Spleen (tissue), 11 donors: ENCODE measurements around the gene SLC22A3. TPM values are rescaled to one million over a fixed set of nuclear protein-coding genes. Genes with fewer than 3 reads are reported as not detected.

Experiments
- DNase-seq: peaks from one replicate; pipeline ENCODE4 v3.0.0-alpha.2; 2020
- H3K27ac ChIP-seq, 8 donors: fragments of 200-600 bp; sonication (generic) in 7 of 8; 1 replicate in 4 of 8; 2 replicates in 4 of 8; pipeline versions ENCODE4 v1.5.0 to v1.8.0; 2016 to 2021; ENCODE audit warnings: inconsistent platforms in 4 of 8, mild to moderate bottlenecking in 4 of 8, moderate library complexity in 1 of 8
- H3K27me3 ChIP-seq, 7 donors: fragments of 200-600 bp; sonication (generic) in 6 of 7; replicated peaks in 1 of 7; 1 replicate in 4 of 7; 2 replicates in 3 of 7; pipeline versions ENCODE4 v1.5.0 to v1.8.0; 2016 to 2021; ENCODE audit warnings: inconsistent platforms in 3 of 7, mild to moderate bottlenecking in 1 of 7
- H3K36me3 ChIP-seq, 6 donors: fragments of 200-600 bp; sonication (generic) in 5 of 6; 1 replicate in 4 of 6; 2 replicates in 2 of 6; pipeline versions ENCODE4 v1.5.0 to v1.8.0; 2016 to 2021; ENCODE audit warnings: inconsistent platforms in 2 of 6
- H3K4me1 ChIP-seq, 6 donors: fragments of 200-600 bp; sonication (generic) in 5 of 6; 1 replicate in 3 of 6; 2 replicates in 3 of 6; pipeline versions ENCODE4 v1.5.0 to v1.8.0; 2016 to 2021; ENCODE audit warnings: inconsistent platforms in 3 of 6
- H3K4me3 ChIP-seq, 8 donors: fragments of 200-600 bp; sonication (generic) in 7 of 8; 1 replicate in 4 of 8; 2 replicates in 4 of 8; pipeline versions ENCODE4 v1.5.0 to v1.8.0; 2016 to 2021; ENCODE audit warnings: inconsistent platforms in 4 of 8, mild to moderate bottlenecking in 4 of 8, moderate library complexity in 2 of 8
- H3K9me3 ChIP-seq, 8 donors: fragments of 200-600 bp; sonication (generic) in 7 of 8; 1 replicate in 4 of 8; 2 replicates in 4 of 8; pipeline versions ENCODE4 v1.5.0 to v1.8.0; 2016 to 2021; ENCODE audit warnings: inconsistent platforms in 4 of 8
- CTCF ChIP-seq, 11 experiments: fragments of 200-600 bp in 7 of 11; fragments of 450-650 bp in 4 of 11; sonication (generic) in 4 of 11; IDR thresholded peaks in 8 of 11; conservative IDR thresholded peaks in 3 of 11; 1 replicate in 7 of 11; 2 replicates in 4 of 11; pipeline versions ENCODE4 v1.4.0 to v1.8.0; 2016 to 2021; ENCODE audit warnings: antibody characterized with exemption in 11 of 11, inconsistent platforms in 4 of 11, mild to moderate bottlenecking in 1 of 11
- POLR2A ChIP-seq, 3 donors: fragments of 450-650 bp; IDR thresholded peaks; one replicate each; pipeline ENCODE4 v1.5.1; 2017; ENCODE audit warnings: antibody characterized with exemption in 3 of 3, mild to moderate bottlenecking in 1 of 3
- POLR2AphosphoS5 ChIP-seq, 3 donors: sonication (generic); formaldehyde crosslinking; IDR thresholded peaks; one replicate each; pipeline ENCODE4 v1.5.1; 2017; ENCODE audit warnings: antibody characterized with exemption in 3 of 3
- WGBS, 5 donors: extraction: QIAGEN DNeasy Blood & Tissue Kit in 3 of 5; methylation state at CpG; one replicate each; pipeline versions ENCODE4 v1.1.5 to v1.1.7; 2013 to 2018; 5-methylcytosine and 5-hydroxymethylcytosine counted together
- intact Hi-C: fragments of 100-400 bp; cut with DNase I; formaldehyde crosslinking; loops from one replicate; pipeline ENCODE4 v1.15.0; 2023; ENCODE audit warnings: low total_unique reads
- polyA plus RNA-seq, 3 donors: library from polyadenylated mRNA; stranded (reverse); fragments of 200-250 nt; gene quantifications; one replicate each; pipeline ENCODE4 v1.2.1, GENCODE V29; 2013
- total RNA-seq, 7 donors: library from RNA; depleted of rRNA in 3 of 7; stranded (reverse); fragments of >200 nt in 3 of 7; fragmentation: NEBNext Ultra II Directional in 4 of 7; extraction: Animal tissue kit (Norgen Biotek cat#: 25700) in 4 of 7; gene quantifications; one replicate each; pipeline versions ENCODE4 v1.1.0 to v1.2.1, GENCODE V29; 2016 to 2021
- donor health status: healthy with polysubstance abuse.
- donor health status: DM: no; HTN: no; CAD: no; lungs with moderate emphysema.
- donor health status: DM: no; HTN: no; CAD: no.
- donor health status: Bipolar disorder and iron deficiency.
- donor health status: healthy.
- donor health status: DM: no; HTN: no; CAD: no.
- donor health status: DM: yes; HTN: yes; CAD: no.

The SLC22A3 gene
- total and polyA plus RNA-seq, 10 donors, result 0.70 to 2.2 (median 1.7) TPM

GRCh38 chr6:160395187-160395586 lies 47.0 kb downstream of the SLC22A3 start:
- Histone ChIP-seq H3K9me3 (peaks cover 0 to 3% (median 0%) of the 10 kb centered on the region in 8 donors), H3K4me3 (no peak overlapping the region), H3K4me1 (peaks cover 0 to 6% (median 0%) of the 10 kb centered on the region in 6 donors), H3K27me3 (peaks cover 0 to 3% (median 0%) of the 10 kb centered on the region in 7 donors), H3K36me3 (no peaks in the 10 kb centered on the region), H3K27ac (no peak overlapping the region)
- TF ChIP-seq POLR2AphosphoS5 (IDR thresholded peaks at IDR 0.05) (no peak), POLR2A (IDR thresholded peaks at IDR 0.05) (no peak), CTCF (IDR thresholded peaks at IDR 0.05 in 8 of 11, conservative IDR thresholded peaks at IDR 0.05 in 3 of 11) (no peak)
- intact Hi-C loops, result no loop called here
- 89 to 95% (median 92%) methylated on average over 3 of the region's 3 CpGs for WGBS, 5 donors
- no peak for DNase-seq

- peaks cover 0 to 3% (median 0%) of the 10 kb centered on the region in 8 donors for H3K9me3 ChIP-seq
- no peaks in the 10 kb centered on the region for H3K36me3 ChIP-seq
- no peak for TF ChIP-seq POLR2A (IDR thresholded peaks at IDR 0.05)
- WGBS, 5 donors, result 92 to 98% (median 93%) methylated on average over 1 of the region's 1 CpG
- peaks cover 0 to 3% (median 0%) of the 10 kb centered on the region in 7 donors for H3K27me3 ChIP-seq
- no peak for DNase-seq
- H3K4me1 ChIP-seq, result peaks cover 0 to 6% (median 0%) of the 10 kb centered on the region in 6 donors
- intact Hi-C loops, result no loop called here
- no peak overlapping the region for H3K4me3 ChIP-seq
- no peak overlapping the region for H3K27ac ChIP-seq
These were observed 48.1 kb downstream of the SLC22A3 start for GRCh38 chr6:160396292-160396691.

GRCh38 chr6:160398674-160399271 lies 50.6 kb downstream of the SLC22A3 start:
- no peak overlapping the region for H3K27ac ChIP-seq
- no peak overlapping the region for H3K4me3 ChIP-seq
- WGBS, 5 donors, result 62 to 81% (median 63%) methylated on average over 3 of the region's 3 CpGs
- DNase-seq, result no peak
- no peaks in the 10 kb centered on the region for H3K36me3 ChIP-seq
- H3K4me1 ChIP-seq, result peaks cover 0 to 6% (median 0%) of the 10 kb centered on the region in 6 donors
- H3K27me3 ChIP-seq, result peaks cover 0 to 3% (median 0%) of the 10 kb centered on the region in 7 donors
- intact Hi-C loops, result no loop called here
- no peaks in the 10 kb centered on the region for H3K9me3 ChIP-seq
- TF ChIP-seq CTCF (IDR thresholded peaks at IDR 0.05 in 8 of 11, conservative IDR thresholded peaks at IDR 0.05 in 3 of 11), result no peak
- no peak for TF ChIP-seq POLR2A (IDR thresholded peaks at IDR 0.05)
- no peak for TF ChIP-seq POLR2AphosphoS5 (IDR thresholded peaks at IDR 0.05)

GRCh38 chr6:160400446-160400845 lies 52.3 kb downstream of the SLC22A3 start:
- H3K4me1 ChIP-seq, result peaks cover 0 to 6% (median 0%) of the 10 kb centered on the region in 6 donors
- 48 to 62% (median 53%) methylated on average over 2 of the region's 2 CpGs for WGBS, 5 donors

More at GRCh38 chr6:160400446-160400845, 52.3 kb downstream of the SLC22A3 start:
- no peaks in the 10 kb centered on the region for H3K36me3 ChIP-seq
- intact Hi-C loops, result no loop called here
- no peaks in the 10 kb centered on the region for H3K27me3 ChIP-seq
- H3K27ac ChIP-seq, result no peak overlapping the region
- H3K4me3 ChIP-seq, result no peak overlapping the region
- DNase-seq, result no peak
- TF ChIP-seq POLR2A (IDR thresholded peaks at IDR 0.05), result no peak
- no peak for TF ChIP-seq CTCF (IDR thresholded peaks at IDR 0.05 in 8 of 11, conservative IDR thresholded peaks at IDR 0.05 in 3 of 11)
- TF ChIP-seq POLR2AphosphoS5 (IDR thresholded peaks at IDR 0.05), result no peak
- H3K9me3 ChIP-seq, result no peaks in the 10 kb centered on the region
